ENCODE results near the gene TMPRSS2. TPM values are rescaled to one million over a fixed set of nuclear protein-coding genes. Genes with fewer than 3 reads are reported as not detected.

Gene TMPRSS2
- total RNA-seq, 4 donors from 2014 or later: 12.2 to 50.5 (median 29.2) TPM

DNA sequence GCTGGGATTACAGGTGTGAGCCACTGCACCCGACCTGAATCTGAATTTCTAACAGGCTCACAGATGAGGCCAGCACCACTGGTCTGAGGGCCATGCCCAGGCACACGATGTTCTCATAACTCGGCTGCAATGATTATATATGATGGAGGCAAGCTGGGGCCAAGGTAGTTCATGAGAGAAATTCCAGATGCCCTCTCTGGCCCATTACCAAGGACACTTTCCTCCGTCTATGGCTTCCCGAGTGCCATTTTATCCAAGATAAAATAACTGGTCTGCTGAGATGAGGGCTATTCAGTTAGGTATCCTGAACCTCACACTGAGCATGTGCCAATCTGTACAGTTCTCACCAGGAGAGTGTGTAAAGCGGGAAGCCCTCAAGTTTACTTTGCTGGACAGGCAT is 16.5 kb downstream of the TMPRSS2 start:
- Histone ChIP-seq H3K27ac (no peak overlapping the region), H3K27me3 (peaks cover 0 to 16% (median 0%) of the 10 kb centered on the region in 4 donors), H3K4me3 (no peak overlapping the region), H3K36me3 (peaks cover 0 to 13% (median 0%) of the 10 kb centered on the region in 3 donors), H3K9me3 (no peaks in the 10 kb centered on the region), H3K4me1 (no peaks in the 10 kb centered on the region)
- TF ChIP-seq, protein P1, sequence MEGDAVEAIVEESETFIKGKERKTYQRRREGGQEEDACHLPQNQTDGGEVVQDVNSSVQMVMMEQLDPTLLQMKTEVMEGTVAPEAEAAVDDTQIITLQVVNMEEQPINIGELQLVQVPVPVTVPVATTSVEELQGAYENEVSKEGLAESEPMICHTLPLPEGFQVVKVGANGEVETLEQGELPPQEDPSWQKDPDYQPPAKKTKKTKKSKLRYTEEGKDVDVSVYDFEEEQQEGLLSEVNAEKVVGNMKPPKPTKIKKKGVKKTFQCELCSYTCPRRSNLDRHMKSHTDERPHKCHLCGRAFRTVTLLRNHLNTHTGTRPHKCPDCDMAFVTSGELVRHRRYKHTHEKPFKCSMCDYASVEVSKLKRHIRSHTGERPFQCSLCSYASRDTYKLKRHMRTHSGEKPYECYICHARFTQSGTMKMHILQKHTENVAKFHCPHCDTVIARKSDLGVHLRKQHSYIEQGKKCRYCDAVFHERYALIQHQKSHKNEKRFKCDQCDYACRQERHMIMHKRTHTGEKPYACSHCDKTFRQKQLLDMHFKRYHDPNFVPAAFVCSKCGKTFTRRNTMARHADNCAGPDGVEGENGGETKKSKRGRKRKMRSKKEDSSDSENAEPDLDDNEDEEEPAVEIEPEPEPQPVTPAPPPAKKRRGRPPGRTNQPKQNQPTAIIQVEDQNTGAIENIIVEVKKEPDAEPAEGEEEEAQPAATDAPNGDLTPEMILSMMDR (IDR thresholded peaks at IDR 0.05): no peak
- intact Hi-C loops (cut with DNase I): no loop called here
- DNase-seq: no peak
- WGBS, 2 donors: 79 to 91% methylated on average over 4 to 5 of the region's 6 CpGs

DNA sequence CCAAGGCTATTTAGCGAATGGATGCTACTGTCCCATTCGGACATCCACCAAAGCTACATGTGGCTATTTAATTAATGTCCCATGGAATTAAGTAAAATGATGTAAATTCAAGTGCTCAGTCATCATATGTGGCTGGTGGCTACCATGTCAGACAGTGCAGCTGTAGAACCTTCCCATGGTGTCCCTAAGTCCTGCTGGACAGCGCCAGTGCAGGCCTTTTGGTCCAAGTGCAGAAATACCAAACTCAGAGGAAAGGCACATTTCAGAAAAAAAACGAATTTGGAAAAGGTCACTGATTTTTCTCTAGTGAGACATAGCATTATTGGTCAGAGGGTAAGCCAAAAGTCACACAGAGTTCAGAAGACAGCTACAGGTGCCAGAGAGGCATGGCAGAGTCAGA is 17.6 kb downstream of the TMPRSS2 start:
- TF ChIP-seq, protein P1 (IDR thresholded peaks at IDR 0.05): no peak
- TF ChIP-seq POLR2A (IDR thresholded peaks at IDR 0.05): no peak
- intact Hi-C loops (cut with DNase I): no loop called here
- Histone ChIP-seq H3K27me3 (peaks cover 0 to 16% (median 0%) of the 10 kb centered on the region in 4 donors), H3K4me3 (no peak overlapping the region), H3K27ac (no peak overlapping the region), H3K4me1 (no peaks in the 10 kb centered on the region), H3K9me3 (no peaks in the 10 kb centered on the region), H3K36me3 (peaks cover 0 to 13% (median 0%) of the 10 kb centered on the region in 3 donors)
- DNase-seq: no peak
- 61 to 66% methylated on average over 4 of the region's 4 CpGs for WGBS, 2 donors

DNA sequence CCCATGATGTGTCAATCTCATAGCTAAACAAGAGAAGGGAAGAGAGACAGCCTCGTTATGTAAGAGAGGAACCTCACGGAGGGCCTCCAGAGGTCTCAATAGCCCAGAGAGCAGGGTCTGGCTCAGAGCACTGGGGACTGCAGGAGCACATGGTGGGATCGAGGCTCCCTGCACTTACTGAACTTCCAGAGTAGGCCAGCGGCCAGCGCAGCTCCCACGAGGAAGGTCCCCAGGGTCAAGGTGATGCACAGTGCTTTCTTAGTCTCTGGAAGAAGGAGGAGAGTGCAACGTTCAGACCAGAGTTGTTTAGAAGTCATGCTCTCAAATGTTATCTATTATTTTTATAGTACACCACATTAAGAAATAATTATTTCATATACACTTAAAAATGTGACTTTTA is 18.6 kb downstream of the TMPRSS2 start:
- intact Hi-C loops (cut with DNase I): no loop called here
- no peak overlapping the region for H3K27ac ChIP-seq
- 71 to 85% methylated on average over 5 to 7 of the region's 7 CpGs for WGBS, 2 donors
- no peaks in the 10 kb centered on the region for H3K4me1 ChIP-seq
- no peak overlapping the region for H3K4me3 ChIP-seq
- no peak for TF ChIP-seq POLR2A (IDR thresholded peaks at IDR 0.05)
- TF ChIP-seq, protein P1 (IDR thresholded peaks at IDR 0.05): no peak
- DNase-seq: no peak
- H3K36me3 ChIP-seq: peaks cover 0 to 13% (median 0%) of the 10 kb centered on the region in 3 donors
- H3K27me3 ChIP-seq: peaks cover 0 to 16% (median 0%) of the 10 kb centered on the region in 4 donors
- no peaks in the 10 kb centered on the region for H3K9me3 ChIP-seq

DNA sequence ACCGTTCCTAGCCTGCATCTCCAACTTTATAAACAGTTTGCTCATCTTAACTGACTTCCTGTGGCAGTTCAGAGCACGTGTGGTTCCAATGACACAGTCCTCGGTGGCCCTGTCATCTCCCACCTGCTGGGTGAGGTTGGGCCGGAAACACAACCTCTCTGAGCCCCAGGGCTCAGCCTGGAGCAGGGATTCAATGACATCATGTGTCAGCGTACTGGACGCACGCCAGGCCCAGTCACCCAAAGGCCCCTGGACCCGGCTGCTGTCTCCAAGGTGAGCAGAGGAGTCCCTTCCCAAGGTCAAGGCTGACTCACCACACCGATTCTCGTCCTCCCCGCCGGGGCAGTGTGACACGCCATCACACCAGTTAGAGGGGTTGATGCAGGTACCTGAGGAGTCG is 19.9 kb downstream of the TMPRSS2 start:
- Histone ChIP-seq H3K36me3 (peaks cover 0 to 11% (median 0%) of the 10 kb centered on the region in 3 donors), H3K27ac (no peak overlapping the region), H3K4me1 (no peaks in the 10 kb centered on the region), H3K27me3 (peaks cover 0 to 10% (median 0%) of the 10 kb centered on the region in 4 donors), H3K9me3 (no peaks in the 10 kb centered on the region), H3K4me3 (no peak overlapping the region)
- intact Hi-C loops (cut with DNase I): no loop called here
- TF ChIP-seq, protein P1 (IDR thresholded peaks at IDR 0.05): no peak
- no peak for TF ChIP-seq POLR2A (IDR thresholded peaks at IDR 0.05)
- 60 to 88% methylated on average over 3 of the region's 14 CpGs for WGBS, 2 donors
- no peak for DNase-seq

DNA sequence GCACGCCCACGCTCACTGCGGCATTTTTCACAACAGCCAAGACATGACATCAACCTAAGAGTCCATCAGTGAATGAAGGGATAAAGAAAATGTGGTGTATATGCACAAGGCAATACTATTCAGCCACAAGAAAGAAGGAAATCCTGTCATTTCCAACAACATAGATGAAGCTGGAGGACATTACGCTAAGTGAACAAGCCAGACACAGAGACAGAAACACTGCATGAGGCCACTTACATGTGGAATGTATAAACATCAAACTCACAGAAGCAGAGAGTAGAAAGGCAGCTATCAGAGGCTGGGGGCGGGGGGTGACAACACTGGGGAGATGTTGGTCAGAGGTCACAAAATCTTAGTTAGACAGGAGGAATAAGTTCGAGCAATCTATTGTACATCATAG is 20.9 kb downstream of the TMPRSS2 start:
- WGBS, 2 donors: 79 to 92% methylated on average over 6 of the region's 6 CpGs
- Histone ChIP-seq H3K4me3 (no peak overlapping the region), H3K27ac (no peak overlapping the region), H3K36me3 (peaks cover 0 to 6% (median 0%) of the 10 kb centered on the region in 3 donors), H3K9me3 (no peaks in the 10 kb centered on the region), H3K27me3 (peaks cover 0 to 4% (median 0%) of the 10 kb centered on the region in 4 donors), H3K4me1 (no peaks in the 10 kb centered on the region)
- no peak for DNase-seq
- TF ChIP-seq, protein P1 (IDR thresholded peaks at IDR 0.05): no peak
- no peak for TF ChIP-seq POLR2A (IDR thresholded peaks at IDR 0.05)
- intact Hi-C loops (cut with DNase I): no loop called here
